GM19468 (cell line): ENCODE results near the gene BAIAP2.
A peak's percentile ranks its signal among the peaks of the same experiment; 100 is the strongest.

ENCODE experiments used
- ATAC-seq: cut with Tn5 transposase; IDR thresholded peaks from one replicate; pipeline ENCODE4 v1.9.1; 2021; ENCODE audit warnings: mild to moderate bottlenecking, moderate library complexity, moderate number of reproducible peaks; ENCODE audit not compliant: unreplicated experiment; ENCODE audit errors: extremely low read depth

Gene BAIAP2

DNA sequence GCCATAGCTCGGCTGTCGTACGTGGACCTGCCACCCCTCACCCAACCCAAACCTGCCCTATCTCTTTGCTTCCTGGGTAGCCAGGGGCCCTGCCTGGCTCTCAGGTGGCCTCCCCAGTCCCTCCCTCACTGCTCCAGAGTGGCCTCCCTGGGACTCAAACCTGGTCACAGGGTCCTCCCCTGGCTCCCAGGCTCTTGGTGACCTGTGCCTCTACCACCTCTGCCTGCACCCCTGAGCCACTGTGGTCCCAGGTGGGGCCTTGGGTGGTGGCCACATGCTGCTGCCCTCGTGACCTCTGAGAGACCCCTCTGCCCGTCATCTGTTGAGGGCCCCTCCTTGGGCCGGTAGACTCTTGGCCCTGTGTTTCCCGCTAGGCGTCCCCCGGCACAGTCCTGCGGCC is 65.7 kb downstream of the BAIAP2 start:
- no peak for ATAC-seq

- peak; percentile 68 for ATAC-seq
These were observed 66.8 kb downstream of the BAIAP2 start for GRCh38 chr17:81101614-81102306.

DNA sequence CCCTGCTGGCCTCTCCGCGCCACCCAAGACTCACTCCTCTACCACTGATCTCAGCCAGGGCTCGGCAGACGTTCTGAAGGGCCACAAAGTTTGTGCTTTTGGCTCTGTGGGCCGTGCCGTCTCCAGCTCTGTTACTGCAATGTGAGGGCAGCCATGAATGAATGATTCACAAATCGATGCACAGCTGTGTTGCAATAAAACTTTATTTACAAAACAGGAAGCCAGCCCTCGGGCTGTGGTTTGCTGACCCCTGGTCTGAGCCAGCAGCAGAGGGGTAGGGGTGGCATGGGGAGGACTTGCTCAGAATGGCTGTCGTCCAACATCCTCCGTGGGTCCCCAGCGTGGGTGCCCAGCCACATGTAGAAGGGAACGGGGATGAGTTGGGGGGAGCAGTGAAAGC is 67.4 kb downstream of the BAIAP2 start:
- ATAC-seq = no peak

DNA sequence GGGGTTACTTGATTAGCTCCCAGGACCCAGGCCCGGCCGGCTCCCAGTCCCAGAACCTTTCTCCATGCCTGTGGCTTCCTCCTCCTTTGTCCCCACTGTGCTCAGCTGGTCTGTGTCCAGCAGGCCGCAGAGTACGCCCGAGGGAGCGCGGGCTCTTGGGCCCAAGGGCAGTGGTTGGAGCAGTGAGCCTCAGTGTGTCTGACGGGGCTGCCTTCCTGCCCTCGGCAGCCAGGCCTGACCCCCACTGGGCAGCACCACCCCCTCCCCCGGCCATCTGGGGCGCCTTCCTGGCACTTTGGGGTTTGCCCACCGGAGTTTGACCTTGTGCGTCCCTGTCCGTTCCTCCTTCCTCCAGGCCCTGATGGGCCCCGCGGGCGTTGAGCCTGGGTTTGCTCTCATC is 67.9 kb downstream of the BAIAP2 start:
- no peak for ATAC-seq

DNA sequence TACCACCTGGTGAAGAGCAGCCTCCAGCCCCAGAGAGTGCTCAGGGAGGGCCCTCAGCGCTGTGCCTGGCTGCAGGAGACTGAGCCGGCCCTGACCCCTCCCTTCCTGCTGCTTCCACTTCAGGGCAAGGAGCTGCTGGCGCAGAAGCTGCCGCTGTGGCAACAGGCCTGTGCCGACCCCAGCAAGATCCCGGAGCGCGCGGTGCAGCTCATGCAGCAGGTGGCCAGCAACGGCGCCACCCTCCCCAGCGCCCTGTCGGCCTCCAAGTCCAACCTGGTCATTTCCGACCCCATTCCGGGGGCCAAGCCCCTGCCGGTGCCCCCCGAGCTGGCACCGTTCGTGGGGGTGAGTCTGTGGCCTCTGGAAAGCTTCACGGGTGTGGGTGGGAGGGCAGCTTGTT is 68.4 kb downstream of the BAIAP2 start:
- no peak for ATAC-seq

- ATAC-seq = no peak
These were observed 71.8 kb downstream of the BAIAP2 start for GRCh38 chr17:81106716-81107115.

GRCh38 chr17:81108220-81108619 is 73.3 kb downstream of the BAIAP2 start:
- ATAC-seq = no peak

DNA sequence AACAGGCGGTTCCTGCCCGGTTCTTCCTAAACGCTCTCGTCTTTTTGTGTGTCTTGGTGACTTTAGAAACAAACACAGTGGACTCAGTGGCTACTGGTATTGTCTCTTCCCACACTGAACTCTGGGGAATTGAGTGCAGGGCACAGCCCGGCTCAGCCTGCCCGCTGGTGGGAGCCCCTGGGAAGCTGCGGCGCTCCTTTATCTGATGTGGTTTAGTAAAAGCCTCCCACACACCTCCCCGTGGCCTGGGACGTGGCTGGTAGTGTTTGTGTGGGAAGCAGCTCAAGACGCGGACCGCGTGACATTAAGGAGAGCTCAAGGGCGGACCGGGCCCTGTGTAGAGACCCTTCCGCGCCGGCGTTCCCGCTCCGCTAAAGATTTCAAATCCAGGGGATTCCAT is 75.0 kb downstream of the BAIAP2 start:
- ATAC-seq = no peak

DNA sequence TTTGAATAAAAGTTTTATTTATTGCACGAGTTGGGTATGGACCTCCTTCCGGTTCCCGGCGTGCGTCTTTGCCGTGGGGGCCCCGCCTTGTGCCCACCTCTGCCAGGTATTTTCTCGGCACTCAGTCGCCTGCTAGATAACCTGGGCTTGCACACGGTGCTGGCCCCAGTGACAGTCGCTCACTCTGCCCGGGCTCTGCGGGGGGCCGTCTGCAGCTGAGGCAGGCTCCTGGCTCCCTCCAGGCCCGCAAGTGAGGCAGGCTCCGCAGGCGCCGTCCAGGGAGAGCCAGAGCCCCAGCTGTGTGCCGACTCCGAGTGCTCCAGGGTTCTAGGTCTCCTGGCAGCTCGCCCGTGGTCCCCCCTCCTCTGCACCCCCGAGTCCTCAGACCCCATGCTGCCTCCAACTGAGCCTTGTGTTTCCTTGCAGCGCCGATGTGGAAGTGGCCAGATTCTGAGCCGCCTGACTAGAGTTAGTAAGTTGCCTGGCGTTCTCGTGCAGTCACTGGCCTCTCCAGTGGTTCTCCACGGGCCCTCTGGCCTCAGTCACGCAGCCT is 75.6 kb downstream of the BAIAP2 start:
- no peak for ATAC-seq

DNA sequence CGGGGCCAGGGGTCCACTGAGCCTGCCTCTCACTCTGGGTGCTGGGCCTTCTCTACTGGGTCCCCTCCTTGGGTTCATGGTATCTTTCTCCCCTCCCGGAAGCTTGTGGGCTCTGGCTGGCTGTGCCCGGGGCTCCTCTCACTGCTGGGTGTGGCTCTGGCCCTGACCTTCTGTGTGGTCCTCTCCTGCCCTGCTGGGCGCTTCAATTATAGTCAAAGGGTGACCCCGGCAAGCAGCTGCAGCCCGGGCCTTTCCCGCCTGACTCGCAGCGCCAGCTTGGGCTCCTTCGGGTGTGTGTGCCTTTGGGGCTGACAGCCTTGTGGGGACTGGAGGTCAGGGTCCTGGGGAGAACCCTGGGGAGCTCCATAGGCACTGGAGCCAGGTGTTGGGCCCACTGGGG is 76.1 kb downstream of the BAIAP2 start:
- no peak for ATAC-seq

DNA sequence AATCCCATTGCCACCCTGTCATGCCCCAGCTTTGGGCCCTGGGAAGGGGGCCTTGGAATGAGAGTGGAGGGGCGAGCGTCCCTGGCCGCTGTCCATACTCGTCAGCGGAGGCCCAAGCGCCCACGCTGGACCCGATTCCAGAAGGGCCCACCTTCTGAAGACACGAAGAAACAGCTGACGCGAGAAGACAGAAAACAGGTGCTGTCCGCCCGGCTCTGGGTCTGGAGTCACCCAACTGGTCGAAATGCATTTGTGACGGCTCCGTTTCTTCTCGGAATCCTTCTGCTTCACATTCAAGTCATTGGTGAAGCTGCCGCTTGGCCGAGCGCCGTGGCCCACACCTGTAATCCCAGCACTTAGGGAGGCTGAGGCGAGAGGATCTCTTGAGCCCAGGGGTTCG is 77.5 kb downstream of the BAIAP2 start:
- ATAC-seq = no peak

DNA sequence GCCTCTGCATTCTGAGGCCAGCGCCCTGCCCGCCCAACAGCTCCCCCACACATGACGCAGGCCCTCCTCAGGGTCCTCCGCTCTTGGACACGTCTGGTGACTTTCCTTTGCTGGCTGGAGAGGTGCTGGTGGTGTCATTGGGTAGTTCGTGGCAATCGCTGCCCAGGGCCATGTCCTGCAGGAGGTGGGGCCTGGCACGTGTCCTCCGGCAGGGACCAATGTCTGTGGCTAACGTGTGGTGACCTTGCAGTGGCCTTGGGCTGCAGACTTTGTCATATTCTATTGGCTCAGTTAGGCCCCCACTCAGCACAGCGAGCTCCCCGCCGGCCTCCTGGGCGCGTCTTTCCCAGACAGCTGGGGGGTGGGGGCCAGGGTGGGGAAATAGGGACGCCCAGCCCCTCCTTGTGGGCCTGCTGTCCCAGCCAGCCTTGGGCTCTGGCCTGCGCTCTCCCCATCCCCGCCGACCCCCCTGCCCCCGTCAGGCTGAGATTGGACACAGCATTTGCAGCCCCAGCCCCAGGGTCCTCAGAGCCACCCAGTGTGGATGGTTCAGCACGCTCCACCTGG is 78.3 kb downstream of the BAIAP2 start:
- no peak for ATAC-seq

DNA sequence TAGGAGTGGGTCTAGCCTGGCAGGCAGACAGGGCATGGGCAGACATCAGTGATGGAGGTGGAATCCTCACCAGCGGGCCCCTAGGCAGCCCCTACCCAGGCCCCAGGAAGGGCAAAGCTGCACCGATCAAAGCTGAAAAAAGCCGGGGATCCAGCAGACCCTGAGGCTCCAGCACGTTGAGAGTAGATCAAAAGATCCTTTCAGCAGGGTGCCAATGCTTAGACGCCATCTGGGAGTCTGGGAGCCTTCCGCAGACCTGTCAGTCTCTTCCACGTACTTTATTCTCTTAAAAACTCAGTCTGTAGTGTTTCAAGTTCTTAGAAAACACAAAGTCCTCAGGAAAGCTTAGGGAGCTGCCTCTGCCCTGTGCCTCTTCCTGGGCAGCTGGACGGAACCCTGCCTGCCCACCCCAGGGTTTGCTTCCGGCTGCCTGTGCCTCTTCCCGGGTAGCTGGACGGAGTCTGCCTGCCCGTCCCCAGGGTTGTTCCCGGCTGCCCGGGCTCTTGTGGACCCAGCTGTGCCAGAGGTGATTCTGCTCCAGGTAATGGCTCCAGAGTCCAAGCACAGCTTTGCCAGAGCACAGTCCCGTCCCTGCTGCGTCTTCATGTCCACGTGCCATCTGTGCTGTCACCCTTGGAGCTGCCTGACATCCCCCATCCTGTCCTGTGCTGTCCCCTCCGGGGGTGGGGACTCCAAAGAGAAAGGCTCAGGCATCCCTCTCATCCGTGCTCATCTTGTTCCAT is 79.6 kb downstream of the BAIAP2 start:
- no peak for ATAC-seq

DNA sequence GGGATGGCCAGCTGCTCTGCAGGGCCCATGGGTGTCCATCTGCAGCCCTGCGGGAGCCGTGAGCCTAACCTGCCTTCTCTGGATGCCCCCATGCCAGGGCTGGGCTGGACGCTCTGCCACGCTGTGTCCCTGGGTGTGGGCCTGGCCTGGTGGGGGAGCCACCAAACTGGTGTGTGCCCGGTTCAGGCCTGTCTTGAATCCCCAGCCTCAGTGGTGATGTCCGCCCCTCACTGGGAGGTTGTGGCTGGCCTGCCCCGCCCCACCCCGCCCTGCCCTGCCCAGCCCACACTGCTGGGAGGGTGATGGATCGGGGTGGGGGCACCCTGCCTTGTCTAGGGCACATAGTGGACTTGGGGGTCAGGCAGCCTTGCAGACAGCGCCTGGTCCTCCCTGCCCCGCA is 80.3 kb downstream of the BAIAP2 start:
- ATAC-seq = no peak

GRCh38 chr17:81115749-81116464 is 81.0 kb downstream of the BAIAP2 start:
- ATAC-seq = no peak

DNA sequence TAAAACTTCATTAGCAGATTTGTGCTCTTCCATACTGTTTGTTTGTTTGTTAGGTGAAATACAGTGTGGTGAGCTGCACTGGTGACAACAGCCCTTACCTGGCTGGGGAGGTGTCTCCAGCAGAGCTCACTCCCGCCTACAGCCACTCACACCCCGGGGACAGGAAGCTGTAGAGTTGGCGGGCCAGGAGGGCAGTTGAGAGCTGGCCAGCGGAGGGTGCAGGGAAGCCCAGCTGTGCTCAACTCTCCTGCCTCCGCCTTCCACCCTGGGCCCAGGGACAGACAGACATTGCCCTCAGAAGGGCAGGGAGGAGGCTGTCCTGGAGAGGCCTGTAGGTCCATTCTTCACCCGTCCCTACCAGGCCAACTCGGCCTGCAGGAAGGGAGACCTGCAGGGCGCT is 81.8 kb downstream of the BAIAP2 start:
- ATAC-seq = no peak

- ATAC-seq = no peak
These were observed 82.8 kb downstream of the BAIAP2 start for GRCh38 chr17:81117672-81118198.

- no peak for ATAC-seq
These were observed 83.6 kb downstream of the BAIAP2 start for GRCh38 chr17:81118308-81119221.
